NCI-H1048 (cell line): Measurements from ENCODE around the gene TM9SF1.
A peak's percentile ranks its signal among the peaks of the same experiment; 100 is the strongest.

Experiments used
- DNase-seq: peaks from one replicate; lab custom pipeline; 2025; lab: John Stamatoyannopoulos, UW

TM9SF1 gene

DNA sequence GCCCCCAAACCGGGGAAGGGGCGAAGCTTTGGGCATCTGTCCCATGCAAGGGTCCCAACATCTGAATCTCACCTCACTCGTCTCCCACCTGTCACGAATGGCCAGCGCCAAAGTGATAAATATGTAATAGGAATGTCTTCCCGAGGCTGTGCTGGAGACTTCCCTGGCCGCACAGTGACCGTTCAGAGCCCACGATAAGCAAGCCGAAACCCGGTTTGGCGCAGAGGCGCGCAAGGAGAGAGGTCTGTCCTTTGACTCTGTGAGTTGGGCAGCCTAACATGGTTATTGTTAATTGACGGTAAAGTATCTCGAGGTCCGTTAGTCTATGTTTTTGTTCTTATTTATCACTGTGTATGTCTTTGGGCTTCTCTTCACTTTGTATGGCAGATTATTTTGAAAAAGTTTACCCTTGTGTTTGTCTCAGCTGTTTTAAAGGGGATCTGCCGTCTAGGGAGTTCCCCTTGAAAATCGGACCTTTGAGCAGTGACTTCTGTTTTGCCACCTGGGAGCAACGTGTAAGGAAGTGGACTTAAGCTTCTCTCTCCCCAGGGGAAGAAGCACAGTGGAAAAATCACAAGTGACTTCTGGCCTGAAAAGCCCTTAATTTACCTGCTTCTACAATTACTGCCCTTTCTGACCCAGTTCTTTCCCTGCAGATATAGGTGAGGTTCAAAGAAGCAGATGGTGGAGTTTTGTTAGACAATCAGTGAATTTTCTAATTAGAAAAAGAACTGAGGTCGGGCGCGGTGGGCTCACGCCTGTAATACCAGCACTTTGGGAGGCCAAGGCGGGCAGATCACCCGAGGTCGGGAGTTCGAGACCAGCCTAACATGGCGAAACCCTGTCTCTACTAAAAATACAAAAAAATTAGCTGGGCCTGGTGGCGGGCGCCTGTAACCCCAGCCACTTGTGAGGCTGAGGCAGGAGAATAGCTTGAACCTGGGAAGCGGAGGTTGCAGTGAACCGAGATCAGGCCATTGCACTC, 1.1 kb upstream of the TM9SF1 start:
- no peak for DNase-seq

DNA sequence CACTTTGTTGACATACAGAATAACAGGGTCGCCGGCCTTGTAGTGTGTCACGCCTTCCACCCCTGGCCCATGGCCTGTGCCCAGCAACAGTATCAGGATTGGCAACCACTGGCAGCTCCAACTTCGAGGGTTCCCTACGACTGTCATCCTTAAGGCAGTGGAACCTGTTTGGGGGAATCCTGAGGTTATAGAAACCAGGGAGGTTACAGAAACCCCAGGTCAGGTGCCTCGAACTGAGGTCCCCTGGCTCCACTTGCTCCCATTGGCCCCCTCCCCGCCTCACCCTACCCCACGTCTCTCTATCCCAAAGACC, 412 bp downstream of the TM9SF1 start:
- DNase-seq = no peak

DNA sequence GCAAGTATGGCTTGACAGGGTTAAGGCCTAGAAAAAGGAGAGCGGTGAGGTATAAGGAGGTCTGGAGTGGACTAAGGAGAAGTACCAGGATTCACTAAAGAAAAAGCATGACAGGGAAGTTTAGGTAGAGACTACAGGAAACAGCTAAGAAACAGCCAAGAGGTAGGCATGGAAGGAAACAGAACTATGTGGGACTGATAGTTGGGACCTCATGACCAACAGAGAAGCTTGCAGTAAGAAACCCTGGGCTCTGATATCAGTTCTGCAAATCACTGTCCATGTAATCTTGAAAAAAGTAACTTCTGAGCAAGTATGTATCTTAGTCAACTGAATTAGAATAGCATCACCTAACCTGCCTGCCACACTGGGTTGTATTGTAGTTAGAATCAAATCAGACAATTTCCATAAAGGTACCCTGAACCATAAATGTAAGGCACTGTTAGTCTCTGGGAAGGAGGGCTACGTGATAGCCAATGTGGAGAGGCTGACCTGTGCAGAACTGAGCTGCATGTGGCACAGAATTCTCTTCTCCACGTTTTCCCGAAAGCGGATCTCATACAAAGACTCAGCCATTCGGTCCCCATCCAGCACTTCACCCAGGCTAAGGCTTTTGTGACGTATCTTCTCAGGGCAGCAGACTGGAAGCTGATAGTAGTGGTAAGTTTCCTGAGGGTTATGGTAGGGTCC, 912 bp downstream of the TM9SF1 start:
- DNase-seq = no peak

DNA sequence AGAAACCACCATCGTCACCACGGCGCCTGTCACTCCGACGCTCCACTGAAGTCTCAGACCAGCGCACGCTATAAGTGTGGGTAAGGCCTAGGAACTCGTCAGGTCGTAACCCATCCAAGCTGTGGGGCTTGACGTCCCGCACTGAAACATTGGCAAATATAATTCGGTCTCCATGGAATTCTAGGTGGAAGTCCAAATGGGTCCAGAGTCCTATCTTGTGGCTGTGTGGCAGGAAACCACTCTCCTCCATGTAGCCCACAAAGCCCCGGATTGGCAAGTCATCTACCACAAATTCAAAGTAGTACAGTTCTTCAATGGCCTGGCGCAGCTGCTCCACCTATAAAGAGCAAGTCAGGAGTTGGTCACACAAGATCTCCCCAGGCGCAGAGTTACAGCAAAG, 2.3 kb downstream of the TM9SF1 start:
- DNase-seq = no peak

DNA sequence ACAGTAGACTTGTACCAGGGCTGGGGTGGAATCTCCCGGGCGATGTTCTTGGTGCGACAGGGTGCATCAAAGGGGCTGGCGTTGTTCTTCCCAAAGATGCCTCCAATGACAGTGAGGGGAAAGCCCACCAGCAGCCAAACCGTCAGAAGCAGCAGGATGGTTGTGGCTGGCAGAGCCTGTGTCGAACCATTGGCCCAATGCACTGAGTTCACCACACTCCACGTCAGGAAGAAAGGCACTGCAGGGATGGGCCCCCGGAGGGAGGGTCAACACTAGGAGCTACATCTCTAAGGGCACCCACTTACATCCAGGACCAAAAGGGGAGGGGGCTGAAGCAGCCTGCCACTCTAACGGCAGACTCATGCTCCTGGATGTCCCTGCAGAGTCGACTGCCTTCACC, 4.8 kb downstream of the TM9SF1 start:
- no peak for DNase-seq

DNA sequence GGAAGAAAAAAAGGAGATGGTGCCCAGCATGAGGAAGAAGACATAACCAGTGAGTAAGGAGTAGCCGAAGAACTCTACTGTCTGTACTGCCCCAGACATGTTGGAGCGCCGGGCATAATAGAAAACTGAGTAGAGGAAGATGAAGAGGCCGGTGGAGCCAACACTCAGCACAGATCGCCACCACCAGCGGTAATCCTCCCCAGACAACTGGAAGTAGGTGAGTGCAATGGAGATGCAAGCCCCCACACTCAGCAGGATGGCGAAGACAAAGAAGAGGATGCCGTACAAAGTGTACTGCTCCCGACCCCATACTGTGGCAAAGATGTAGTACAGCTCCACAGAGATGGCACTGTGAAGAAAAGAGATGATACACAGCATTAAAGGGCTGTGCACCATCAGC, 5.8 kb downstream of the TM9SF1 start:
- DNase-seq = no peak

DNA sequence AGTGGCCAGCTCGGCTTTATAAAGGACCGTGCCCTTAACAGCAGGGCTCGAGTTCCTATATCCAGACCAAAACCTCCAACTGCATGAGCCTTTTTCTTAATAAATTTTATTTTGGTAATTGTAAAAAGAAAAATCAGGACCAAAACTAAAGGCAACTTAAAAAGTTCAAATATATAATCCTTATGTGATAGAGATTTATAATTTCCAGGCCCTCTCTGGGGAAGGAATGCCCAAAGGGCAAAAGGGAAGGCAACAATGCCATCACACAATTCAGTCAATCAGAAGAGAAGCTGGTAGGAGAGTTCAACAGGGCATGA, 6.2 kb downstream of the TM9SF1 start:
- DNase-seq = no peak

DNA sequence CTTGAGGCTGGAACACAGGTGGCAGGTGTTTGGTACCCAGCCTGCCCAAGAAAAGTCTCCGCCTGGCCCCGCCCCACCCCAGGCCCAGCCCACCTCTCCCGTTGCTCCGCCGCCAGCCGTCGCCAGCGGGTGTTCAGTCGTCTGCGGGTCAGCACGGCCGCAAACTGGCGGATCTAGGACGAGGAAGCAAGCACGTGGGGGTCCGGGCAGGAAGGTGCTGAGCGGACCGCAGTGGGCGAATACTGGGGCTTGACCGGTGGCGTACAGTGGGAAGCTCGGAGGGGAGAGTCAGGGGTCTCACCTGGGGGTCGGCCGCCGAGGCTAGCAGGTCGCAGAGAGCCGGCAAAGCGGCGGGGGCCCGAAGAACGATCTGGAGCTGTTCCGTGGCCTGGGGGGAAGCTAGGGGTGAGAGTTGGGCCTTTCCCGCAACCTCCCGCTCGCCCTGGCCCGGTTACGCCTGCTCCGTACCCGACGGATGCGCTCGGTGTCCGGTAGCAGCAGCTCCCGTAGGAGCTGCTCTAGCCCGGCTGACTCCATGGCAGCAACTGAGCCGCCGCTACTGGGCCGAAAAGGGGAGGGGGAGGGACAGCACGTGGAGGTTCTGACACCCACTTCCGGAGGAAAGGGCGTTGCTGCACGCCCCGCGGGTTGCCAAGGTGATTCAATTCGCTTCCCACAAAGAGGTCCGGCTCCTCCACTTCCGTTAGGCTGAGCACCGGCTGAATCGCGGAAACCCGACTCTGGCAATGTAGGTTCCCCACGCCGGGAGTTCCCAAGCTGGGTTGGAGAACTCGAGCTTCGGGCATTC, 6.8 kb downstream of the TM9SF1 start, which contains the start of gene IPO4:
Gene IPO4, minus strand, starts transcription at position 566 of the 808 bp plus-strand sequence. Its CDS starts 29 bp downstream, at position 537.
- peak; percentile 89 for DNase-seq

DNA sequence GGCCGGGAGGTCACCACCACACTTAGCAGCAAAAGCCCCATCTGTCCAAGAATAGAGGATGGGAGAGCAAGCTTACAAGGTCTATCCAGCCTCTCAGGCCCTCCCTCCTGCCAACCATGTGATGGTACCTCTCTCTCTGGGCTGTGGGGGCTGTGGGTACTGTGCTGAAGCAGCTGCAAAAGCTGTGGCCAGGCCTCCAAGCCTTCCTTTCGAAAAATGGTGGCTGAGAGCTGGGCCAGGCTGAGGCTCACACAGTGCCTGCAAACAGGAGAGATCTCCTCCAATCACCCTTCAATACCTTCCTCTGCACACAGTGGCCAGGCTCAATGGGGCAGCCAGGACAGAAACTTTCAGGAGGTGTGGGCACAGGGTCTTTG, 7.7 kb downstream of the TM9SF1 start:
- DNase-seq = no peak

DNA sequence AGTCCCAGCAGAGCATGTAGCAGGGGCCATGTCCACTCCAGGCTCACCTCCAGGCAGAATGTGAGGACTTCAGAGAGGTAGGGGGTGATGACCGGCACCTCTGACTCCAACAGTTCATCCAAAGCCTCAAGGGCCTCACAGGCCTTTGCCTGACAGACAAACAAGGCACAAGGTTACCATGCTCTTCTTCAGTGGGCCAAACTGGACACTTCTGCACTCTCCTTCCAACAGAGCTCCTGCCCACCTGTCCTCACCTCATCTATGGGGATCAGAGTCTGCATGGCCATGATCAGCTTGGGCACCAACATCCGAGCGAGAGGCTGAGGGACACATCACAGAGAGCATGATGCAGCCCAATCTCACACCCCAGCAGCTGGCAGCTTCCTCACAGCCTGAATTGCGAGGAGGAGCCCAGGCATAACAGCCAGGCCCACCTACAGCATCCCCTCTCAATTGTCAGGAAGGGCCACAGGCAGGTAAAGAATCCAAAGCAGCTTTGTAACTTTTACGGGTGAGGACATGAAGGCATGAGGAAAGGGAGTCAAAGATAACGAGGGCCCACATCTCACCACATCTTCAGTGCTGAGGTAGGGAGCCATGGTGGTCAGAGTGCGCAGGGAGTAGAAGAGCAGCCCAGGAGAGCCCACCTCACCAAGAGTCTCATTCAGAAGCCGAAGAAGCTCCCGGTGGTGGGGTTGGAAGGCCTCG, 8.3 kb downstream of the TM9SF1 start:
- no peak for DNase-seq

DNA sequence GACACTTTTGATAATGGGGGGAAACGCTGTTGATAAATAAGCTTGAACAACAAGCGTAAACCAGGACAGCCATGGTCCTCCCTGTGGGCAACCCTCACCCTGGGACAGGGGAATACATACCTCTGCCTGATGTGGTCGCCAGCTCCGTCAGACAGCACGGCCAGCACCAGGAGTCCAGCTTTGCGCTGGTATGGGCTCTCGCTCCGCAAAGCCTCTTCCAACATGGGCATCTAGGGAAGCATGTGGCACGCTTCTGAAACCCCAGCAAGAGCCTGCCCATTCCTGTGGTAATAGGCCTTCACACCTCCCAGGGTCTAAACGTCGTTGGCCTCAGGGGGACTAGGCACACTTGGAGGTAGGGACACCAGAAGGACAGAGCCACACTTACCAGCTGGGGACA, 9.5 kb downstream of the TM9SF1 start:
- no peak for DNase-seq

DNA sequence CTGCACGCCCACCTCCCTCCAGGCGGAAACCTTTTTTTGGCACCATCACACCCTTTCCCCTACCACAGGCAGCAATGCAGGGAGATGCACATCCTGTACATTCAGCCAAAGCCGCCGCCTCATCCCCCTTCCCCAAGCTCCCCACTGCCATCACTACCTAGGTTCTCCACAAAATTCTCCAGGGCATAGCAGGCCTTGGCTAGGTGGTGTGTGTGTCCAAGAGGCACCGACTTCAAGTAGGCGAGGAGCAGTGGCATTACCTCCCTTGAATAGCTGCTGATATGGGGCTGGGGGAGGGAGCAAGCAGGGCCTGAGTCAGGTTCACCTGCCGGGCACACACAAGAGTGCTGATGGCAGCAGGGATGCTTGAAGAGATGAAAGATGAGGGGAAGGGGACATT, 10.2 kb downstream of the TM9SF1 start:
- no peak for DNase-seq

DNA sequence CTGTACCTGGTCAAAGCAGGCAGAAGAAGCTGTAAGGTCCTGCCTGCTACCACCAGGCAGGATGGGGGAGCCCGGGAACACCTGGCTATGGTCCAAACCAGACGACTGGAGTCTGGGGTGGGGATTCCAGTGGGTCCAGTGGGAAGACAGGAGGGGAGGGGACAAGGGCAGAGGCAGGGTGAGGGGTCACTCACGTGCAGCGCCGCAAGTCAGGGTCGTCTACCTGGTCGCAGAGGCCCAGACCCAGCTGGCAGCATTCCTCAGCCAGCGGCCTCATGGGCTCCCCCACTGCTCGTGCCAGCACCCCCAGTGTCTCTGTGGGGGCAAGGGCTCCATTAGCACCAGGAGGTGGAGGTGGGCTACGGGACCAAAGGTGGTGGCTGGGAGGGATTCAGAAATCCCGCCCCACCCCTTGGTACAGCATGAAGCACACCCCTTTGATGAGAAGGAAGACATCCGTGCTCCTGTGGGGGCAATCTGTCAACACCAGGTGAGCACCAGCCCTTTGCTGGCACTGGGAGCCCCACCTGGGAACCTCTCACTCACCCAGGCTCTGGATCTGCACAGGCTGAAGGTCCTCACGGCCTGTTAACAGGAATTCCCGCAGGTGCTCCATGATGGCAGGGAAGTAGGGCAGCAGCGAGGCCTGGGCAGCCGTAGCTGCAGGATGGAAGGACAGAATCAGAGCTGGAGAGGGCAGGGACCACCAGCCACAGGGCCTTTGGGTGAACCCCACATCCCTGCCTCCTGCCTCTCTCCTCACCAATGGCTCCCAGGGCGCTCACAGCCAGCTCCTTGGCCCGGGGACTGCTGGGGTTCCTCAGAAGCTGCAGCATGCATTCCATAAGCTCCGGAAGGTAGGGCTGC, 10.9 kb downstream of the TM9SF1 start:
- DNase-seq = no peak

DNA sequence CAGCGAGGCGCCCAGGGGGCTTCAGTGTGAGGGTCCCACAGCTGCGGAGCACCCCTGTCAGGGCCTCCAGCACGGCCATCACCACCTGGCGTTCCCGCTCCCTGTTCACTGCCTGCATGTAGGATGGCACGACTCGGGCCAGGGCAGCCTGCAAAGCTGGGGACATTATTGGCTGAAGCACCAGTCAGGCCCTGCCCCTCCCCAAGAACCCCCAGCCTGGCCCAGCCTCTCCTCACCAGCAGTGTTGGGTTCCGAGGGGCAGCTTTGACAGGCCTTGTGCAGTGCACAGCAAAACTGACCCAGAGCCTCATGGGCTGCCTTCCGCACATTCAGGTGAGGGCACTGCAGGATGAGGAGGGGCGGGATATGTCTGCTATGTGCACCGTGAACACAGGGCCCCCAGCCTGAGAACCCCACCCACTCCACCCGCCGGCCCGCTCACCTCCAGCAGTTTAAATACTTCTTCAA, 12.2 kb downstream of the TM9SF1 start:
- DNase-seq = no peak

DNA sequence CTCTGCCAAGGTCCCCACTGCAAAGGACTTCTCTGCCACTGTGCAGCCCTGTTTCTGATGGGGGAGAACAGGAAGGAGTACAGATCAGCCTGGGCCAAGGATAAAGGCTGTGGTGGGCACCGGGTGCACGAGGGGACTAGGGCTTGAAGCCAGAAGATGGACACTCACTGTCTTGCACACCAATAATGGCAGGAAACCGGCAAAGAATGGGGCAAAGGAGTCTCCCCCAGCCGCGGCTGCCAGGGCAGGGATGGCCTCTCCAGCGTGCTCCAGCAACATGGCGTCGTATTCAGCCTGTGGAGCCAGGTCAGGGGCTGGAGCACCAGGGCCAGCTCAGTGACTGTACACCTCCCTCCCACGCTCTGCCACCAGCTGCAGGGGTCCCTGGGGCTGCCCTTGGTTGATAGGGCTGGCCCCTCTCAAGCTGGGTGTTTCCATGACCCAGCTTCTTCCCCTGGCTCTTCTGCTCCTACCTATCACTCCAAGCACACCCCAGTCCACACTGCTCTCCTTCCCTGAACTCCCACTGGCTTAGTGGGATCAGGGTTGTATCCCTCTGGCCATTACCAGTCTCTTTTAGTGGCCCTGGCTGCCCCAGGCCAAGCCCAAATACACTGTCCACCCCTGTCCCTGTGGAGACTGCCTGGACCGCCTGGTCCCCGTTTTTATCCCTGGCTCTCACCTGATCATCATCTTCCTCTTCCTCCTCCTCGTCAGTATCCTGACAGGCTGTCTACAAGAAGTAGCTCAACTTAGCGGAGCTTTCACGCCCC, 12.9 kb downstream of the TM9SF1 start:
- DNase-seq = no peak

DNA sequence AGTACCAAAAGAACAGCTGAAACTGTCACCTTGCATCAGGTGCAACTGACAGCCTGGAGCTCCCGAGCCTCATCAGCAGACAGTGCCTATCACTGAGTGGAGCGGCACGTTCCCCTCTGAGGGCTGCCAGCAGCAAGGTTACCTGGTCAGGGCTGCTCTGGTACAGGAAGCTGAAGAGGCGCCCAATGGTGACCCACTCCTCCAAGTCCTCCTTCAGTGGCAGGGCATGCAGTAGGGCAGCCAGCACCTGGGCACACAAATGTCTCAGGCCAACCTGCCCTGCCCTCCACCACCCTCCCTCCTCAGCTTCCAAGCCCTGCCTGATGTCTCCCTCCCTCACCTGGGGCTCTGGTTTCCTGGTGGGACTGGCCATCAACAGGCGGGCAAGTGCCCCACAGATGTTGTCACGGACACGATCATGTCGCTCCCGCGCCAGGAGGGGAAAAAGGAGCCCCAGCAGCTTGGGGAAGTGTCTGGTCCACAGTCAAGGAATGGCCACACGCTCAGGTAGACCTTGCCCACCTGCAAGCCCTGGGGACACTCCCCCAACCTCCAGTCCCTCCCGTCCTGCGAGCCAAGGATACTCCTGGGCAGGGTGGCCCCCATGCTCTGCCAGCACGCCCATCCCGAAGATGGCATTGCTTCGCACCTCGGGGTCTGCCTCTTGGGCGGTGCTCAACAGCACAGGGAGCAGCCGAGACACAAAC, 13.7 kb downstream of the TM9SF1 start:
- DNase-seq = no peak

DNA sequence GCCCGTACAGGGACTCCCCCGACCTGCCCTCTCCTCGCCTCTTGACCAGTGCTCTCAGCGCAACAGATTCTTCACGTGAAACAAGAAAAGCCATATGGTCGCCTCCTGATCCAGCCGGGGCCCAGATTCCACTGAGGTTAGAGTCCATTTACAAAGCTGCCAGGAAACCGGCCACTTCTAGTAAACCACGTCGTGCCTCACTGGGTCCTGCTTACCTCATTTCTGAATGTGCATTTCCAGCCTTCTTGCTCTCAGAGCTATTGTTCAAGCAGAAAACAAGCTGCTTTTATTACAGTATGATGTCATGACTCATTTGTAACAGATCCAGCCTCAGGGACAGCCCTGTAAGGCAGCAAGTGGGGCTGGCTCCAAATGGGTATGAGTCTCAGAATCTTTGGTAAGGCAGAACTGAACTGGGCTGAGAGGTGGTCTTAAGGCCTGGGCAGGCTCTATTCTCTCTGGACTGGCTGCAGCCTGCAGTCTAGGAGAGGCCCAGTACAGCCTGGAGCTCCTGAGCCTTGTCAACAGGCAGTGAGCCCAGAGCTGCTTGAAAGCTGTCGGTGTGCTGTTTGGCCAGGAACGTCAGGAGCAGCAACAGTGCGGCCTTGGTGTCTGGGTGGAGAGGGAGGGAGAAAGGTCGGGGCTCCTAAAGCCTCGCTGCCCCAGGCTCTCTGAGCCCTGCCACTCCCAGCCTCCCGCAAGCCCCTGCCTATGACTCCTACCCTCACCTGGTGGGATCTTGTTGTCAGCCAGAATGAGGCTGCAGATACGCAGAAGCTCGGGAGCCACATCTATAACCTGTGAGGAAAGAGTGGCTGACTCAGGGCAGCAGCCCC, 15.1 kb downstream of the TM9SF1 start:
- DNase-seq = no peak

DNA sequence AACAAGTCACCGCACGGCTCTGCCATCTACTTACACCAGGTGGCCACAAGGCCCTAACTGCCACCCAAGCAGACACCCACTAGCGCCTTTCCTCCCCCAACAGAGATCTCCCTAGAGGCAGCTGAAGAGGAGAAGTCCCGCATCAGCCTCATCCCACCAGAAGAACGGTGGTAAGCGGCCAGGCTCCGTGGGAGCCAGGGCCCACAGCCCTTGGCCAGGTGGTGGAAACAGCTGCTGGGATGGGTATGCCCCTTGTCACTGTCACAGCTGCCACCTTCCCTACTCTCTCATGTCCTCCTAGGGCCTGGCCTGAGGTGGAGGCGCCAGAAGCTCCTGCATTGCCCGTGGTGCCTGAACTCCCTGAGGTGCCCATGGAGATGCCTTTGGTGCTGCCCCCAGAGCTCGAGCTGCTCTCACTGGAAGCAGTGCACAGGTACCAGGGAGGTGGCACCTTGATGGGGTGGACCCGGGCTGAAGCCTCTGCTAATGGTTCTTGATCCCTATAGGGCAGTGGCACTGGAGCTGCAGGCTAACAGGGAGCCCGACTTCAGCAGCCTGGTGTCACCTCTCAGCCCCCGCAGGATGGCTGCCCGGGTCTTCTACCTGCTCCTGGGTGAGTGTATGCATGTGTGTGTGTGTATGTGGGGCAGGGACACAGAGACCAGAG, 15.8 kb downstream of the TM9SF1 start:
- DNase-seq = no peak
